ENCODE data around the gene CENPP.

CENPP gene

GRCh38 chr9:92429836-92430235, 104.1 kb downstream of the CENPP start:
- DNase-seq = no peak

GRCh38 chr9:92432350-92432749, 106.6 kb downstream of the CENPP start:
- DNase-seq = no peak

- no peak for DNase-seq
Observed at GRCh38 chr9:92432972-92433548, 107.3 kb downstream of the CENPP start.

GRCh38 chr9:92435263-92435662, 109.5 kb downstream of the CENPP start:
- no peak for DNase-seq

GRCh38 chr9:92438900-92439526, 113.3 kb downstream of the CENPP start:
- peak in 1 of 3 experiments; percentile 24 for DNase-seq

GRCh38 chr9:92439921-92440750, 114.4 kb downstream of the CENPP start:
- DNase-seq = no peak

GRCh38 chr9:92440751-92441046, 114.9 kb downstream of the CENPP start:
- no peak for DNase-seq

GRCh38 chr9:92444841-92445240, 119.1 kb downstream of the CENPP start:
- DNase-seq = peak in 1 of 3 experiments; percentile 47

- peak in 1 of 3 experiments; percentile 62 for DNase-seq
Observed at GRCh38 chr9:92446536-92446935, 120.8 kb downstream of the CENPP start.

- DNase-seq = peak in 1 of 3 experiments; percentile 29
Observed at GRCh38 chr9:92455217-92455616, 129.5 kb downstream of the CENPP start.

GRCh38 chr9:92457576-92457975, 131.8 kb downstream of the CENPP start:
- no peak for DNase-seq

GRCh38 chr9:92463387-92463786, 137.6 kb downstream of the CENPP start:
- no peak for DNase-seq

GRCh38 chr9:92463984-92464383, 138.2 kb downstream of the CENPP start:
- DNase-seq = no peak

- no peak for DNase-seq
Observed at GRCh38 chr9:92467041-92467440, 141.3 kb downstream of the CENPP start.

- no peak for DNase-seq
Observed at GRCh38 chr9:92467511-92467910, 141.8 kb downstream of the CENPP start.

GRCh38 chr9:92468206-92468605, 142.5 kb downstream of the CENPP start:
- no peak for DNase-seq

- DNase-seq = no peak
Observed at GRCh38 chr9:92474587-92474986, 148.8 kb downstream of the CENPP start.

GRCh38 chr9:92476962-92477361, 151.2 kb downstream of the CENPP start:
- DNase-seq = no peak

GRCh38 chr9:92478783-92479182, 153.0 kb downstream of the CENPP start:
- no peak for DNase-seq

GRCh38 chr9:92479346-92479745, 153.6 kb downstream of the CENPP start:
- no peak for DNase-seq

- DNase-seq = no peak
Observed at GRCh38 chr9:92480291-92480771, 154.6 kb downstream of the CENPP start.

- no peak for DNase-seq
Observed at GRCh38 chr9:92480986-92481633, 155.4 kb downstream of the CENPP start.

GRCh38 chr9:92482329-92482728, 156.6 kb downstream of the CENPP start, which contains the start of gene ASPN:
Gene ASPN (minus strand): TSS chr9:92482506.
- no peak for DNase-seq
